HG02981 (cell line): Measurements from ENCODE around the gene SNU13.
"Not testable (repeated sequence)": the region's sequence is repeated elsewhere in the genome, so short reads cannot be mapped to it uniquely, and the experiment has no call there.

ENCODE experiments used
- ATAC-seq: cut with Tn5 transposase; IDR thresholded peaks from one replicate; pipeline ENCODE4 v1.9.1; 2021; ENCODE audit warnings: mild to moderate bottlenecking, moderate library complexity; ENCODE audit not compliant: unreplicated experiment

SNU13 gene

GRCh38 chr22:41688365-41689211, at the start of gene SNU13:
Gene SNU13, minus strand, starts transcription at chr22:41688867. Its CDS starts 71 bp downstream, at chr22:41688796.
- peak; percentile 78 for ATAC-seq

- ATAC-seq, result not testable (repeated sequence)
These were observed 44.6 kb upstream of the SNU13 start for GRCh38 chr22:41733241-41733640.

- ATAC-seq, result no peak
These were observed 43.6 kb upstream of the SNU13 start for GRCh38 chr22:41732096-41732772.

GRCh38 chr22:41731609-41732008, 42.9 kb upstream of the SNU13 start:
- no peak for ATAC-seq

GRCh38 chr22:41725510-41726110, 36.9 kb upstream of the SNU13 start:
- no peak for ATAC-seq

GRCh38 chr22:41722496-41722895, 33.8 kb upstream of the SNU13 start:
- ATAC-seq, result no peak

GRCh38 chr22:41713004-41713403, 24.3 kb upstream of the SNU13 start:
- no peak for ATAC-seq

GRCh38 chr22:41709341-41709740, 20.7 kb upstream of the SNU13 start:
- ATAC-seq, result no peak

- ATAC-seq, result no peak
These were observed 14.1 kb upstream of the SNU13 start for GRCh38 chr22:41702763-41703162.

- ATAC-seq, result no peak
These were observed 11.4 kb upstream of the SNU13 start for GRCh38 chr22:41700108-41700364.

GRCh38 chr22:41699264-41700107, 10.8 kb upstream of the SNU13 start, which contains the start of gene MEI1:
Gene MEI1, plus strand, starts transcription at chr22:41699503. Its CDS starts 36 bp downstream, at chr22:41699539.
- ATAC-seq, result peak; percentile 44

GRCh38 chr22:41697126-41697775, 8.6 kb upstream of the SNU13 start:
- ATAC-seq, result no peak

GRCh38 chr22:41696703-41697102, 8.0 kb upstream of the SNU13 start:
- ATAC-seq, result no peak

- no peak for ATAC-seq
These were observed 6.5 kb upstream of the SNU13 start for GRCh38 chr22:41695211-41695610.

GRCh38 chr22:41690476-41690875, 1.8 kb upstream of the SNU13 start:
- ATAC-seq, result no peak

- peak; percentile 15 for ATAC-seq
These were observed 734 bp downstream of the SNU13 start for GRCh38 chr22:41687901-41688364.

- not testable (repeated sequence) for ATAC-seq
These were observed 1.8 kb downstream of the SNU13 start for GRCh38 chr22:41686890-41687289.

GRCh38 chr22:41684194-41684593, 4.5 kb downstream of the SNU13 start:
- ATAC-seq, result no peak

- ATAC-seq, result no peak
These were observed 5.1 kb downstream of the SNU13 start for GRCh38 chr22:41683616-41684015.

- ATAC-seq, result no peak
These were observed 5.6 kb downstream of the SNU13 start for GRCh38 chr22:41683052-41683451.
